Thyroid gland (tissue), 4 donors: ENCODE data around the gene VPS4A.

Experiments
- POLR2A ChIP-seq, 2 donors: fragments of 450-650 bp; IDR thresholded peaks; one replicate each; pipeline ENCODE4 v1.6.1; 2017; ENCODE audit warnings: antibody characterized with exemption in 2 of 2, mild to moderate bottlenecking in 2 of 2, moderate library complexity in 1 of 2
- TF ChIP-seq, protein P1 (sequence below), 6 experiments: fragments of 200-600 bp in 3 of 6; fragments of 450-650 bp in 3 of 6; sonication (generic) in 3 of 6; IDR thresholded peaks; one replicate each; pipeline ENCODE4 v1.5.1; 2016 to 2019; ENCODE audit warnings: antibody characterized with exemption in 6 of 6, mild to moderate bottlenecking in 2 of 6, inconsistent platforms in 1 of 6, moderate library complexity in 1 of 6

DNA sequence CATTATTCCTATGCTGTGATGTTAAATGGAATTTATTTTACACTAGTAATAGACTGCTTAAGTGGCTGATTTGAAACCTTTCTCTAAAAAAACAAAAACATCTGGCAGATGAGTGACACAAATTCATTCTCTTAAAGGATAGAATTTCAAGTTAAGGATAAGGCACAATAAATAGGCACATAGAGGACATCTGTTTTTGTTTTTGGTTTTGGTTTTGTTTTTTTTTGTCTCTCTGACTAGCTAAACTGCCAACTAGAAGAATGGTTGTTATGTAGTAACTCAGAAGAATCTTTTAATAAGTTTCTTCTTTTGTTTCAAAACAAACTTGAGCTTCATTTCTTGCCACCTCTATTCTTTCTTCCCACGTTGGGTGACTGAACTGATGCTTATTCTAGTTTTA, 5.1 kb upstream of the VPS4A start:
- no peak for TF ChIP-seq POLR2A (IDR thresholded peaks at IDR 0.05)
- TF ChIP-seq, protein P1, sequence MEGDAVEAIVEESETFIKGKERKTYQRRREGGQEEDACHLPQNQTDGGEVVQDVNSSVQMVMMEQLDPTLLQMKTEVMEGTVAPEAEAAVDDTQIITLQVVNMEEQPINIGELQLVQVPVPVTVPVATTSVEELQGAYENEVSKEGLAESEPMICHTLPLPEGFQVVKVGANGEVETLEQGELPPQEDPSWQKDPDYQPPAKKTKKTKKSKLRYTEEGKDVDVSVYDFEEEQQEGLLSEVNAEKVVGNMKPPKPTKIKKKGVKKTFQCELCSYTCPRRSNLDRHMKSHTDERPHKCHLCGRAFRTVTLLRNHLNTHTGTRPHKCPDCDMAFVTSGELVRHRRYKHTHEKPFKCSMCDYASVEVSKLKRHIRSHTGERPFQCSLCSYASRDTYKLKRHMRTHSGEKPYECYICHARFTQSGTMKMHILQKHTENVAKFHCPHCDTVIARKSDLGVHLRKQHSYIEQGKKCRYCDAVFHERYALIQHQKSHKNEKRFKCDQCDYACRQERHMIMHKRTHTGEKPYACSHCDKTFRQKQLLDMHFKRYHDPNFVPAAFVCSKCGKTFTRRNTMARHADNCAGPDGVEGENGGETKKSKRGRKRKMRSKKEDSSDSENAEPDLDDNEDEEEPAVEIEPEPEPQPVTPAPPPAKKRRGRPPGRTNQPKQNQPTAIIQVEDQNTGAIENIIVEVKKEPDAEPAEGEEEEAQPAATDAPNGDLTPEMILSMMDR (IDR thresholded peaks at IDR 0.05), result no peak
